Endothelial cell of umbilical vein (primary cell): ENCODE measurements around the gene PRM3. TPM values are rescaled to one million over a fixed set of nuclear protein-coding genes. Genes with fewer than 3 reads are reported as not detected.

Source experiments
- BruUV-seq: library from RNA; stranded (reverse); fragments of 400-500 nt; replicated peaks from 2 replicates; lab custom pipeline; 2021; lab: Mats Ljungman, UMichigan
- CTCF ChIA-PET: fragments of 300-600, 350-600 bp; sonication (Branson Sonifier 250); formaldehyde crosslinking; loops from one replicate; lab custom pipeline; 2021; ENCODE audit warnings: antibody characterized with exemption, inconsistent platforms; lab: Charles Lee
- POLR2A ChIA-PET: fragments of 300-600, 350-600 bp; sonication (Branson Sonifier 250); formaldehyde crosslinking; loops from one replicate; lab custom pipeline; 2021; ENCODE audit warnings: antibody characterized with exemption, inconsistent platforms; lab: Charles Lee
- DNase-seq: peaks from one replicate; pipeline ENCODE4 v3.0.0-alpha.2; 2011; ENCODE audit warnings: low read depth, low spot score
- FAIRE-seq: peaks from 2 replicates; lab custom pipeline; 2011; peaks lifted over from hg19 to GRCh38; lab: Jason Lieb, UNC
- H2AFZ ChIP-seq: 2 replicates; pipeline ENCODE4 v1.6.0; 2012; ENCODE audit warnings: low read depth, low read length, control low read depth, inconsistent platforms
- H3K27ac ChIP-seq: 2 replicates; pipeline ENCODE4 v1.5.1; 2011; ENCODE audit warnings: low read depth, mild to moderate bottlenecking, control low read depth, low read length, moderate library complexity; ENCODE audit not compliant: insufficient read depth
- H3K27me3 ChIP-seq, 2 experiments: 2 replicates each; pipeline versions ENCODE4 v1.6.0 to v1.6.1; 2011; ENCODE audit warnings: low read length in 2 of 2, mixed read lengths in 1 of 2; ENCODE audit not compliant: control insufficient read depth in 2 of 2, insufficient read depth in 2 of 2
- H3K36me3 ChIP-seq, 2 experiments: 2 replicates in 1 of 2; 3 replicates in 1 of 2; pipeline ENCODE4 v1.5.1; 2011; ENCODE audit warnings: low read length in 2 of 2, mild to moderate bottlenecking in 1 of 2, moderate library complexity in 1 of 2; ENCODE audit not compliant: control insufficient read depth in 2 of 2, insufficient read depth in 2 of 2; ENCODE audit errors: extremely low read depth in 1 of 2
- H3K4me1 ChIP-seq: 3 replicates; pipeline ENCODE4 v1.5.1; 2011; ENCODE audit warnings: mild to moderate bottlenecking, low read length; ENCODE audit not compliant: control insufficient read depth, insufficient read depth; ENCODE audit errors: extremely low read depth
- H3K4me2 ChIP-seq: 2 replicates; pipeline ENCODE4 v1.6.1; 2011; ENCODE audit warnings: low read length, control low read depth, mixed read lengths; ENCODE audit not compliant: insufficient read depth
- H3K4me3 ChIP-seq, 3 experiments: fragments of 200-600 bp in 1 of 3; sonication (generic), shearing (Covaris generic) in 1 of 3; replicated peaks in 1 of 3; 2 replicates each; pipeline ENCODE4 v1.5.1; 2011 to 2016; ENCODE audit warnings: control low read depth in 3 of 3, low read length in 3 of 3, mild to moderate bottlenecking in 2 of 3, inconsistent platforms in 1 of 3, low read depth in 1 of 3, moderate library complexity in 1 of 3; ENCODE audit not compliant: insufficient read depth in 1 of 3
- H3K79me2 ChIP-seq: 2 replicates; pipeline ENCODE4 v1.6.0; 2012; ENCODE audit warnings: low read length, inconsistent platforms; ENCODE audit not compliant: control insufficient read depth, insufficient read depth
- H3K9ac ChIP-seq: replicated peaks from 2 replicates; pipeline ENCODE3; 2011; ENCODE audit warnings: low read length, control low read depth; ENCODE audit not compliant: insufficient read depth; ENCODE audit errors: extremely low read depth
- H3K9me1 ChIP-seq: replicated peaks from 3 replicates; pipeline ENCODE4 v1.6.0; 2011; ENCODE audit warnings: mild to moderate bottlenecking, low read length; ENCODE audit not compliant: control insufficient read depth, insufficient read depth; ENCODE audit errors: extremely low read depth
- H3K9me3 ChIP-seq: replicated peaks from 2 replicates; pipeline ENCODE4 v1.5.1; 2012; ENCODE audit warnings: low read length, inconsistent platforms; ENCODE audit not compliant: control insufficient read depth, insufficient read depth
- H4K20me1 ChIP-seq: replicated peaks from 2 replicates; pipeline ENCODE3; 2011; ENCODE audit warnings: mild to moderate bottlenecking, low read length; ENCODE audit not compliant: control insufficient read depth, insufficient read depth; ENCODE audit errors: extremely low read depth
- CTCF ChIP-seq, 2 donors: IDR thresholded peaks; 1 replicate in 1 of 2; 2 replicates in 1 of 2; pipeline ENCODE4 v1.5.1; 2011; ENCODE audit warnings: low read length in 2 of 2, mild to moderate bottlenecking in 2 of 2, moderate library complexity in 2 of 2, control low read depth in 1 of 2, inconsistent platforms in 1 of 2, low read depth in 1 of 2; ENCODE audit not compliant: insufficient read depth in 1 of 2; ENCODE audit errors: extremely low read depth in 1 of 2
- EZH2 ChIP-seq: IDR thresholded peaks from 2 replicates; pipeline ENCODE4 v1.6.1; 2012; ENCODE audit warnings: borderline replicate concordance, low read depth, mild to moderate bottlenecking, moderate library complexity, low read length, inconsistent platforms; ENCODE audit not compliant: severe bottlenecking
- FOS ChIP-seq: IDR thresholded peaks from 2 replicates; pipeline ENCODE4 v1.6.1; 2011; ENCODE audit warnings: mild to moderate bottlenecking, low read length, moderate library complexity, borderline replicate concordance; ENCODE audit not compliant: insufficient read depth
- GATA2 ChIP-seq: IDR thresholded peaks from 2 replicates; pipeline ENCODE4 v1.7.0; 2011; ENCODE audit warnings: low read depth, mild to moderate bottlenecking, moderate library complexity, mixed read lengths, low read length; ENCODE audit not compliant: insufficient read length, insufficient read depth
- JUN ChIP-seq: IDR thresholded peaks from 2 replicates; pipeline ENCODE4 v1.6.1; 2011; ENCODE audit warnings: borderline replicate concordance, low read depth; ENCODE audit not compliant: insufficient read length, insufficient read depth
- MAX ChIP-seq: IDR thresholded peaks from 2 replicates; pipeline ENCODE4 v1.6.1; 2011; ENCODE audit not compliant: insufficient read depth, insufficient read length
- MYC ChIP-seq: IDR thresholded peaks from one replicate; pipeline ENCODE4 v1.6.1; 2011; ENCODE audit warnings: mild to moderate bottlenecking, low read depth, low read length
- POLR2A ChIP-seq: IDR thresholded peaks from 2 replicates; pipeline ENCODE4 v1.6.1; 2012; ENCODE audit warnings: low read depth, mild to moderate bottlenecking, control low read depth, low read length
- POLR2AphosphoS5 ChIP-seq: IDR thresholded peaks from 2 replicates; pipeline ENCODE4 v1.6.1; 2012; ENCODE audit warnings: low read depth, mild to moderate bottlenecking, control low read depth, low read length, moderate library complexity; ENCODE audit not compliant: insufficient read depth
- dilution Hi-C: fragments of 300-500 bp; cut with MboI; formaldehyde crosslinking; loops from one replicate; pipeline ENCODE4 v1.15.0; 2019; ENCODE audit warnings: low sequenced_read_pairs; ENCODE audit not compliant: extremely low pct_ligation_motif_present
- intact Hi-C: fragments of 100-400 bp; cut with micrococcal nuclease; formaldehyde crosslinking; loops from one replicate; pipeline ENCODE4 v1.10.0; 2022
- polyA plus RNA-seq, 4 experiments: library from polyadenylated mRNA; depleted of rRNA in 3 of 4; stranded (reverse) in 3 of 4; unstranded in 1 of 4; fragments of >200 nt; gene quantifications; 2 replicates each; pipeline versions ENCODE4 v1.2.1 to v1.2.3, GENCODE V29; 2011 to 2012; ENCODE audit warnings: missing spikeins in 1 of 4
- total RNA-seq: library from RNA; stranded (reverse); gene quantifications from 2 replicates; pipeline ENCODE4 v1.2.3, GENCODE V29; 2021

The PRM3 gene
- total and polyA plus RNA-seq, 2 donors (not counting 3 experiments of a cell fraction or from before 2014, with no cell fraction given), result not detected

- Histone ChIP-seq H3K4me2 (no peak overlapping the region), H3K27me3 (no peaks in the 10 kb centered on the region), H3K4me1 (no peaks in the 10 kb centered on the region), H3K9me1 (no peaks in the 10 kb centered on the region), H4K20me1 (no peaks in the 10 kb centered on the region), H3K79me2 (no peaks in the 10 kb centered on the region), H3K27ac (no peak overlapping the region), H3K36me3 (no peaks in the 10 kb centered on the region), H3K9me3 (no peaks in the 10 kb centered on the region), H2AFZ (peak overlapping the region; percentile 83), H3K4me3 (no peak overlapping the region), H3K9ac (no peak overlapping the region)
- no TSS peak for BruUV-seq
- CTCF ChIA-PET, result no interaction called here
- FAIRE-seq (peak; percentile 55), DNase-seq (peak; percentile 66)
- POLR2A ChIA-PET, result no interaction called here
- intact Hi-C loops, result no loop called here
- TF ChIP-seq FOS (no peak), EZH2 (no peak), MAX (no peak), JUN (no peak), GATA2 (no peak), POLR2A (no peak), MYC (no peak), CTCF (IDR thresholded peaks at IDR 0.05; ENCODE audit: extremely low read depth in 1 of 2, insufficient read depth in 1 of 2, low read depth in 1 of 2, low read length in 2 of 2) (no peak), POLR2AphosphoS5 (no peak)
- dilution Hi-C loops, result no loop called here
These were observed 30.1 kb upstream of the PRM3 start for GRCh38 chr16:11303405-11304138.
